Measurements from ENCODE around the gene RPS15. TPM values are rescaled to one million over a fixed set of nuclear protein-coding genes. Genes with fewer than 3 reads are reported as not detected.
A peak's percentile ranks its signal among the peaks of the same experiment; 100 is the strongest.

Gene RPS15
- polyA plus RNA-seq, 1 donor, result 1,404 TPM

GRCh38 chr19:1466018-1466460 lies 27.8 kb downstream of the RPS15 start:
- Histone ChIP-seq H3K27ac (ENCODE audit: low read length) (no peak overlapping the region), H3K27me3 (ENCODE audit: control insufficient read depth, insufficient read depth, low read length) (peaks cover 60% of the 10 kb centered on the region), H3K4me1 (ENCODE audit: control insufficient read depth, insufficient read depth, low read length) (peaks cover 17% of the 10 kb centered on the region), H3K36me3 (ENCODE audit: control insufficient read depth, insufficient read depth, low read length) (no peaks in the 10 kb centered on the region), H3K4me3 (ENCODE audit: low read length) (no peak overlapping the region), H3K9me3 (ENCODE audit: control insufficient read depth, low read depth, low read length) (peaks cover 28% of the 10 kb centered on the region)
- no peak for DNase-seq
- WGBS (ENCODE audit: insufficient coverage, low lambda C conversion rate), result no CpG with 5 or more reads among the region's 41 CpGs

- no peak for DNase-seq
- Histone ChIP-seq H3K4me1 (ENCODE audit: control insufficient read depth, insufficient read depth, low read length) (peaks cover 22% of the 10 kb centered on the region), H3K4me3 (ENCODE audit: low read length) (no peak overlapping the region), H3K27me3 (ENCODE audit: control insufficient read depth, insufficient read depth, low read length) (peaks cover 66% of the 10 kb centered on the region), H3K27ac (ENCODE audit: low read length) (no peak overlapping the region), H3K36me3 (ENCODE audit: control insufficient read depth, insufficient read depth, low read length) (no peaks in the 10 kb centered on the region), H3K9me3 (ENCODE audit: control insufficient read depth, low read depth, low read length) (peaks cover 28% of the 10 kb centered on the region)
- WGBS (ENCODE audit: insufficient coverage, low lambda C conversion rate), result no CpG with 5 or more reads among the region's 70 CpGs
Measured at GRCh38 chr19:1466461-1467214, 28.4 kb downstream of the RPS15 start.

GRCh38 chr19:1467215-1467489 lies 29.0 kb downstream of the RPS15 start:
- WGBS (ENCODE audit: insufficient coverage, low lambda C conversion rate), result no CpG with 5 or more reads among the region's 36 CpGs
- H3K9me3 ChIP-seq (ENCODE audit: control insufficient read depth, low read depth, low read length), result peaks cover 28% of the 10 kb centered on the region
- no peak overlapping the region for H3K27ac ChIP-seq (ENCODE audit: low read length)
- H3K27me3 ChIP-seq (ENCODE audit: control insufficient read depth, insufficient read depth, low read length), result peaks cover 71% of the 10 kb centered on the region
- DNase-seq, result no peak
- peaks cover 22% of the 10 kb centered on the region for H3K4me1 ChIP-seq (ENCODE audit: control insufficient read depth, insufficient read depth, low read length)
- H3K4me3 ChIP-seq (ENCODE audit: low read length), result no peak overlapping the region
- no peaks in the 10 kb centered on the region for H3K36me3 ChIP-seq (ENCODE audit: control insufficient read depth, insufficient read depth, low read length)

- Histone ChIP-seq H3K27ac (ENCODE audit: low read length) (no peak overlapping the region), H3K4me1 (ENCODE audit: control insufficient read depth, insufficient read depth, low read length) (peaks cover 26% of the 10 kb centered on the region), H3K4me3 (ENCODE audit: low read length) (no peak overlapping the region)
Measured at GRCh38 chr19:1467490-1468273, 29.5 kb downstream of the RPS15 start.

GRCh38 chr19:1468274-1468820 lies 30.2 kb downstream of the RPS15 start:
- Histone ChIP-seq H3K4me3 (ENCODE audit: low read length) (no peak overlapping the region), H3K4me1 (ENCODE audit: control insufficient read depth, insufficient read depth, low read length) (peaks cover 27% of the 10 kb centered on the region), H3K36me3 (ENCODE audit: control insufficient read depth, insufficient read depth, low read length) (no peaks in the 10 kb centered on the region), H3K27ac (ENCODE audit: low read length) (no peak overlapping the region), H3K27me3 (ENCODE audit: control insufficient read depth, insufficient read depth, low read length) (peaks cover 83% of the 10 kb centered on the region), H3K9me3 (ENCODE audit: control insufficient read depth, low read depth, low read length) (peaks cover 28% of the 10 kb centered on the region)
- no peak for DNase-seq
- WGBS (ENCODE audit: insufficient coverage, low lambda C conversion rate), result no CpG with 5 or more reads among the region's 49 CpGs

More at GRCh38 chr19:1467490-1468273, 29.5 kb downstream of the RPS15 start:
- H3K36me3 ChIP-seq (ENCODE audit: control insufficient read depth, insufficient read depth, low read length), result no peaks in the 10 kb centered on the region
- H3K27me3 ChIP-seq (ENCODE audit: control insufficient read depth, insufficient read depth, low read length), result peaks cover 76% of the 10 kb centered on the region
- DNase-seq, result peak in 1 of 2 donors; percentile 20
- peaks cover 28% of the 10 kb centered on the region for H3K9me3 ChIP-seq (ENCODE audit: control insufficient read depth, low read depth, low read length)
- WGBS (ENCODE audit: insufficient coverage, low lambda C conversion rate), result no CpG with 5 or more reads among the region's 92 CpGs

GRCh38 chr19:1468821-1469254 lies 30.6 kb downstream of the RPS15 start:
- Histone ChIP-seq H3K9me3 (ENCODE audit: control insufficient read depth, low read depth, low read length) (peaks cover 28% of the 10 kb centered on the region), H3K27ac (ENCODE audit: low read length) (no peak overlapping the region), H3K4me1 (ENCODE audit: control insufficient read depth, insufficient read depth, low read length) (peaks cover 27% of the 10 kb centered on the region), H3K27me3 (ENCODE audit: control insufficient read depth, insufficient read depth, low read length) (peaks cover 85% of the 10 kb centered on the region), H3K4me3 (ENCODE audit: low read length) (no peak overlapping the region), H3K36me3 (ENCODE audit: control insufficient read depth, insufficient read depth, low read length) (no peaks in the 10 kb centered on the region)
- WGBS (ENCODE audit: insufficient coverage, low lambda C conversion rate), result no CpG with 5 or more reads among the region's 47 CpGs
- DNase-seq, result peak in 1 of 2 donors; percentile 30

GRCh38 chr19:1469255-1470054 lies 31.3 kb downstream of the RPS15 start:
- Histone ChIP-seq H3K4me1 (ENCODE audit: control insufficient read depth, insufficient read depth, low read length) (peaks cover 27% of the 10 kb centered on the region), H3K27me3 (ENCODE audit: control insufficient read depth, insufficient read depth, low read length) (peaks cover 83% of the 10 kb centered on the region)
- DNase-seq, result peak in 1 of 2 donors; percentile 41

GRCh38 chr19:1470055-1470304 lies 31.8 kb downstream of the RPS15 start:
- Histone ChIP-seq H3K4me1 (ENCODE audit: control insufficient read depth, insufficient read depth, low read length) (peaks cover 27% of the 10 kb centered on the region), H3K4me3 (ENCODE audit: low read length) (no peak overlapping the region), H3K36me3 (ENCODE audit: control insufficient read depth, insufficient read depth, low read length) (peaks cover 7% of the 10 kb centered on the region), H3K9me3 (ENCODE audit: control insufficient read depth, low read depth, low read length) (peaks cover 28% of the 10 kb centered on the region), H3K27me3 (ENCODE audit: control insufficient read depth, insufficient read depth, low read length) (peaks cover 78% of the 10 kb centered on the region), H3K27ac (ENCODE audit: low read length) (no peak overlapping the region)
- no peak for DNase-seq
- no CpG with 5 or more reads among the region's 22 CpGs for WGBS (ENCODE audit: insufficient coverage, low lambda C conversion rate)

More at GRCh38 chr19:1469255-1470054, 31.3 kb downstream of the RPS15 start:
- Histone ChIP-seq H3K9me3 (ENCODE audit: control insufficient read depth, low read depth, low read length) (peaks cover 28% of the 10 kb centered on the region), H3K36me3 (ENCODE audit: control insufficient read depth, insufficient read depth, low read length) (peaks cover 2% of the 10 kb centered on the region), H3K4me3 (ENCODE audit: low read length) (no peak overlapping the region), H3K27ac (ENCODE audit: low read length) (no peak overlapping the region)
- WGBS (ENCODE audit: insufficient coverage, low lambda C conversion rate), result no CpG with 5 or more reads among the region's 117 CpGs

- no peak overlapping the region for H3K4me3 ChIP-seq (ENCODE audit: low read length)
- peaks cover 74% of the 10 kb centered on the region for H3K27me3 ChIP-seq (ENCODE audit: control insufficient read depth, insufficient read depth, low read length)
- peaks cover 10% of the 10 kb centered on the region for H3K36me3 ChIP-seq (ENCODE audit: control insufficient read depth, insufficient read depth, low read length)
- peaks cover 26% of the 10 kb centered on the region for H3K9me3 ChIP-seq (ENCODE audit: control insufficient read depth, low read depth, low read length)
- DNase-seq, result peak in 1 of 2 donors; percentile 48
- no peak overlapping the region for H3K27ac ChIP-seq (ENCODE audit: low read length)
- no CpG with 5 or more reads among the region's 67 CpGs for WGBS (ENCODE audit: insufficient coverage, low lambda C conversion rate)
- peaks cover 27% of the 10 kb centered on the region for H3K4me1 ChIP-seq (ENCODE audit: control insufficient read depth, insufficient read depth, low read length)
Measured at GRCh38 chr19:1470305-1471009, 32.3 kb downstream of the RPS15 start.

Measured in large intestine (tissue), 3 donors.